ENCODE data around the gene SH3PXD2A. TPM values are rescaled to one million over a fixed set of nuclear protein-coding genes. Genes with fewer than 3 reads are reported as not detected.
"Not testable (repeated sequence)": the region's sequence is repeated elsewhere in the genome, so short reads cannot be mapped to it uniquely, and the experiment has no call there.

SH3PXD2A gene
- total RNA-seq, 1 donor from 2014 or later = 8.3 TPM

DNA sequence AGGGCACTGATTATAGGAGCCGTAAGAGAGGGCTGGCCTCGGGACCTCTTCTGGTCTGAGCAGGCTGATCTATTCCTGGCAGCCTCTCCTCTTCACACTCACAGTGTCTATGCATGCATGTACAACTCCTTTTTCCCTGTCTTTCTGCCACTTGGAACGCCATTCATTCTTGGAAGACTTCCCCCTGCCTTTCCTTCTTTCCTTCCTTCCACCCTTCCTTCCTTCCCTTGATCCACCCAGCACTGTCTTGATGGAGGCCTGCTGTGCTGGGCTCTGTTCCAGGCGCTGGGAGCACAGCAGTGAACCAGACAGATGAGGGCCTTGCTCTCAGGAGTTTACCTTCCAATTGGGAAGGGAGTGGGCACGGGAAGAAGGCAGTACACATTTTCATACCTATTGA is 114.8 kb downstream of the SH3PXD2A start:
- H3K4me3 Mint-ChIP-seq = no peak overlapping the region
- no peak overlapping the region for H3K27ac Mint-ChIP-seq
- no peaks in the 10 kb centered on the region for H3K36me3 Mint-ChIP-seq (ENCODE audit: low read depth)
- no peak for DNase-seq
- H3K27me3 Mint-ChIP-seq = no peaks in the 10 kb centered on the region
- H3K4me1 Mint-ChIP-seq = peaks cover 22% of the 10 kb centered on the region
- no peaks in the 10 kb centered on the region for H3K9me3 Mint-ChIP-seq
- intact Hi-C loops (cut with micrococcal nuclease) = no loop called here

DNA sequence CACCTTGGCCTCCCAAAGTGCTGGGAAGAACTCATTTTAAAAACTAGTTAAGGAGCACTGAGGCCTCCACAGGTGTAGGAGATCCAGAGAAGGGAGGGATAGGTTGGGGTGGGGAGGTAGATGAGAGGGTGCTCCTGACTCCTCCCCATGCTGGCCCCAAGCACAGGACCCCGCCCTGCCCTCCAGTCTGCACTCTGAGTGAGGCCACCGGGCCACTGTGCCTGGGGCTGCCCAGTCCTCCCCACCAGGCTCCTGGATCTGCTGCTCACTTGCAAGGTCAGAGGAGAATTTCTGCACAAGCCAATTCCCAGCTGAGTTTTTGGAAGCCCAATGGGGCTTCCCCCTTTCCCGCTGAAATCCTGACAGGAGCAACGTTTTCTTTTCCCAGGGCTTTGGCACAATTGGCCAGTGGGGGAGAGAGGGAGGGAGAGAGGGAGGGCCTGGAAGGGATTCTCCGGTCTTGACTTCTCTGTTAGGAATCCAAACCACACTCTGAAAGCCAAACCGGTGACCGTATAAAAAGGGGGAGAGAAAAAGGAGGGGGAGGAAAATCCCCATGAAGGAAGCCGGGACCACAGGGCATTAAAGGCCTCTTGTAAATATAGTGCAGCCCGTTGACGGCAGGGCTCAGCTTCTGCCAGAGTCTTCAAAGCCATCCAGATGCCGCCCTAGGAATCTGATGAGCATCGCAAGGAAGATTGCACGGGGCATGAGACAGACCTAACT is 116.2 kb downstream of the SH3PXD2A start:
- Mint-ChIP-seq H3K4me1 (peaks cover 11% of the 10 kb centered on the region), H3K36me3 (ENCODE audit: low read depth) (no peaks in the 10 kb centered on the region), H3K4me3 (no peak overlapping the region), H3K9me3 (no peaks in the 10 kb centered on the region), H3K27me3 (no peaks in the 10 kb centered on the region), H3K27ac (no peak overlapping the region)
- no peak for DNase-seq
- intact Hi-C loops (cut with micrococcal nuclease) = no loop called here

GRCh38 chr10:103737735-103738367 is 117.5 kb downstream of the SH3PXD2A start:
- intact Hi-C loops (cut with micrococcal nuclease) = no loop called here
- H3K9me3 Mint-ChIP-seq = no peaks in the 10 kb centered on the region
- H3K4me3 Mint-ChIP-seq = no peak overlapping the region
- no peaks in the 10 kb centered on the region for H3K36me3 Mint-ChIP-seq (ENCODE audit: low read depth)
- H3K27ac Mint-ChIP-seq = no peak overlapping the region
- peaks cover 7% of the 10 kb centered on the region for H3K4me1 Mint-ChIP-seq
- no peak for DNase-seq
- H3K27me3 Mint-ChIP-seq = no peaks in the 10 kb centered on the region

DNA sequence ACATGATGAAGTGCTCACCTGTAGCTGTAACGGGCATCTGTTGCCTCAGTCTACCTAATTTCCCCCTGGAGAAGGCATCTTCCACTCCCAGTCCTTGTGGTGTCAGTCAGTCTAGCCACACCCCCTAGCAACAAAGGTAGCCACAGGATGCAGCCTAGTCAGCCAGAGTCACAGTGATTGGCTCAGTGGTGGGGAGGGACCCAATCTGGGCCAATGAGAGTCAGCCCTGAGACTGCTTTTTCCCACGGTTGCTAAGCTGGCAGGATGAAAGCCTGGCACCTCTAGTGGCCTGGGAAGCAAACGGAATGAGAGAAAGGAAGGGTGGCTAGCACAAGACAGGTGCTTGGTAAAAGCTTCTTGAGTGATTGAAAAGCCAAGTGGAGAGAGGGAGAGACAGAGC is 118.6 kb downstream of the SH3PXD2A start:
- H3K4me1 Mint-ChIP-seq = peaks cover 3% of the 10 kb centered on the region
- H3K9me3 Mint-ChIP-seq = no peaks in the 10 kb centered on the region
- peak; percentile 72 for DNase-seq

GRCh38 chr10:103736044-103736443 is 119.3 kb downstream of the SH3PXD2A start:
- Mint-ChIP-seq H3K27me3 (no peaks in the 10 kb centered on the region), H3K4me3 (no peak overlapping the region), H3K9me3 (no peaks in the 10 kb centered on the region), H3K27ac (no peak overlapping the region), H3K36me3 (ENCODE audit: low read depth) (no peaks in the 10 kb centered on the region), H3K4me1 (peaks cover 6% of the 10 kb centered on the region)
- no peak for DNase-seq
- intact Hi-C loops (cut with micrococcal nuclease) = no loop called here

More for the DNA sequence above, 118.6 kb downstream of the SH3PXD2A start:
- no peaks in the 10 kb centered on the region for H3K36me3 Mint-ChIP-seq (ENCODE audit: low read depth)
- no peak overlapping the region for H3K27ac Mint-ChIP-seq
- no peaks in the 10 kb centered on the region for H3K27me3 Mint-ChIP-seq
- H3K4me3 Mint-ChIP-seq = no peak overlapping the region
- intact Hi-C loops (cut with micrococcal nuclease) = no loop called here

DNA sequence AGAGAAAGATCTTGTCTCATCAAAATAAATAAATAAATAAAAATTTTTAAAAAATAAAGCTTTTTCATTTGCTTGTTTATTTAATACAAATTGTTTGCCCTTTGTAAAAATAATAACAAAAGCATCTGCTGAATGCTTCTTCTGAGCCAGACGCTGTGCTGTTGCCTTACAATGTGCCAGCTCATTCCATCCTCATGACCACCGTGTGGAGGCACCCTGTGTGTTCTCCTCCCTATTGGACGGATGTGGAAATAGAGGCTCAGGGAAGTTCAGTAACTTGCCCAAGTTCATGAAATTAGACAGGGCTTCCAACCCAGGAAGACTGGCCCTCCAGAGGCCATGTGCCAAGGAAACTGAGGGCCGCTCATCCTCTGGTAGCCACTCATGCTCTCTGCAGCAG is 120.6 kb downstream of the SH3PXD2A start:
- H3K36me3 Mint-ChIP-seq (ENCODE audit: low read depth) = no peaks in the 10 kb centered on the region

DNA sequence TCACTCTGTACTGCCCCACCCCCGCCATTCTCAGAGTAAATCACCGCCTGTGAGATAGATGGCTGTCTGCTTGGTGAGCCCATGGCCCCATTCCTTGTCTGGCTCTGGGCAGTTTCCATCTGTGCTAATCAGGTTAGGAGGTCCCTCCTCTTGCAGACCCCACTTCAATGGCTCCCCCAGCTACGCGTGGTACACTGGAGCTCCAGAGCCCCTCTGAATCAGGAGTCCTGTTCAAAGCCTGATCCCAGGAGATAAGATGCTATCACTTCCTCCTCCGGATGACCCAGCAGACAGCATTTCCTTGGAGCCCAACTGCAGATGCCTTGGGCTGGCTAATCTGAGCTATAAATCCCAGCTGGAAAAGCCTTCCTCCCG is 122.3 kb downstream of the SH3PXD2A start:
- Mint-ChIP-seq H3K9me3 (no peaks in the 10 kb centered on the region), H3K4me3 (no peak overlapping the region), H3K27me3 (no peaks in the 10 kb centered on the region), H3K36me3 (ENCODE audit: low read depth) (no peaks in the 10 kb centered on the region), H3K27ac (no peak overlapping the region), H3K4me1 (peaks cover 6% of the 10 kb centered on the region)
- no peak for DNase-seq
- intact Hi-C loops (cut with micrococcal nuclease) = no loop called here

More for the DNA sequence above, 120.6 kb downstream of the SH3PXD2A start:
- DNase-seq = no peak
- Mint-ChIP-seq H3K4me1 (peaks cover 6% of the 10 kb centered on the region), H3K27ac (no peak overlapping the region), H3K4me3 (no peak overlapping the region), H3K27me3 (no peaks in the 10 kb centered on the region), H3K9me3 (no peaks in the 10 kb centered on the region)
- intact Hi-C loops (cut with micrococcal nuclease) = no loop called here

DNA sequence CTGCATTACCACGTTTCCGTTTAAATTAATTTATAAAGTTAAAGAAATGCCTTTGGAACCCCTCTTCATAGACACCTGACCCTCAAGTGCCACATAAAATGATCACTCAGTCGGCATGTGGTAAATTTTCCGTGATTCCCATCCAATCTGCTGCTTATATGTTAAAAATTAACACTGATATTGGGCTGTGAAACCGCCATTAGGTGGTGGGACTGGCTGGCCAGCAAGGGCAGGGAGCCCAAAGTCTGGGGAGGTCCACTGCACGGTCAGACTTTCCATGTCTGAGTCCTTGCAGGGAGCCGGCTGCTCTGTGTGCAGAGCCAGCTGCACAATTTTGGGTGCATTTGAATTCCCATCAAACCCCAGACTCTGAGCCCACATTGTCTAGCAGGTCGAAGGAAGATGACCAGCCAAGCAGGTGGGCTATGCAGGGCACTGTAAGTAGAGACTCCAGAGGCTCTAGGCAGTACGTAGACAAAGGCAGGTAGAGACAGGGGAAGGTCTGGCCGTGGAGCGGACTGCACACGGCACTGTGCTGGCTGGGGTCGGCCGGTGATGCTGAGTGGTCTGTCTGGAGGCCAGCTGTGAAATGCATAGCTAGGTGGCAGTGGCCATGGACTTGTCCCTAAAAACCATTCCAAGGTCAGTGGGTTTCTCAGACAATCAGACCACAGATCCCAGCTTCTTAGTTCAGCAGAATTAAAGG is 122.9 kb downstream of the SH3PXD2A start:
- intact Hi-C loops (cut with micrococcal nuclease) = no loop called here
- H3K36me3 Mint-ChIP-seq (ENCODE audit: low read depth) = no peaks in the 10 kb centered on the region
- no peaks in the 10 kb centered on the region for H3K9me3 Mint-ChIP-seq
- H3K4me3 Mint-ChIP-seq = no peak overlapping the region
- DNase-seq = no peak
- H3K4me1 Mint-ChIP-seq = peaks cover 6% of the 10 kb centered on the region
- no peaks in the 10 kb centered on the region for H3K27me3 Mint-ChIP-seq
- H3K27ac Mint-ChIP-seq = no peak overlapping the region

DNA sequence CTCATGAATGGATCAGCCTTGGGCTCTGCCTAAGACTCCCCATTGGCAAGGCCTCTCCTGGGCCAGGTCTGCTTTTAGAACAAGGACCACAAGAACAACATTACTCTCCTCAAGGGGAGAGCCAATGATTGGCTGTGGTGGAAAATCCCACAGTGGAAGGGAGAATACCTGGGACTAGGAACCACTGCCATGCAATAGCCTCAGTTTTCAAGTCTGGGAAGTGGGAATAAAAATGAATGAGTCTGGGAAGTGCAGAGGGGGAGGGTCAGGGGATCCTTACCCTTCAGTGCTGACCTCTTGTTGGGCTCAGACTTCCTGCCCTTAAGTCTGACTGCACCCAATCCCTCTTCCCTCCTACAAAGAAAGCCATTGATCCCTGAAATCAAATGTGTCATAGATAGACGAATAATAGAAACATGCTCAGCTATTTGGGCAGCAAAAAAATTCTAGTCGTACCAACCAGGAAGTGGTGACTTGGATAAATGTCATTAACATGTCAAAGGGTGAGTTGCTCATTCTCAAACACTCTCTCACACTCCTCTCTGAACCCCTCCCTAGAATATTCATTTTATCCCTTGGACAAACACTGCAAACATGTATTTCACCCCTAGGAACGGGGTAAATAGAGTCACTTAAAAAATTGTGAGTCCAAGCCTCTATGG is 123.6 kb downstream of the SH3PXD2A start:
- H3K36me3 Mint-ChIP-seq (ENCODE audit: low read depth) = no peaks in the 10 kb centered on the region
- H3K9me3 Mint-ChIP-seq = no peaks in the 10 kb centered on the region
- H3K27me3 Mint-ChIP-seq = no peaks in the 10 kb centered on the region
- no peak for DNase-seq
- H3K27ac Mint-ChIP-seq = no peak overlapping the region
- intact Hi-C loops (cut with micrococcal nuclease) = no loop called here
- H3K4me3 Mint-ChIP-seq = no peak overlapping the region
- peaks cover 4% of the 10 kb centered on the region for H3K4me1 Mint-ChIP-seq

DNA sequence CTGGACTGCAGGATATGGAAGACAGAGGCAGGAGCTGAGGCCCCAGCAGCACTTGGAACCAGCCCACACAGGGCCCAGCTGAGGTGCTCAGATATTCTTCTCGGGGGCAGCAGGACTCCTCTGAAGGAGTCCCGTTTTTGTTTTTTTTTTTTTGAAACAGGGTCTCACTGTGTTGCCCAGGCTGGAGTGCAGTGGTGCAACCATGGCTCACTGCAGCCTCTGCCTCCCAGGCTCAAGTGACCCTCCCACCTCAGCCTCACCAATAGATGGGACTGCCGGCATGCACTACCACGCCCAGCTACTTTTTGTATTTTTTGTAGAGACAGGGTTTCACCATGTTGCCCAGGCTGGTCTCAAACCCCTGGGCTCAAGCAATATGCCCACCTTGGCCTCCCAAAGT is 124.3 kb downstream of the SH3PXD2A start:
- H3K9me3 Mint-ChIP-seq; H3K36me3 Mint-ChIP-seq (ENCODE audit: low read depth); H3K4me1 Mint-ChIP-seq; DNase-seq; H3K27ac Mint-ChIP-seq; H3K27me3 Mint-ChIP-seq; intact Hi-C loops (cut with micrococcal nuclease); H3K4me3 Mint-ChIP-seq: not testable (repeated sequence)

DNA sequence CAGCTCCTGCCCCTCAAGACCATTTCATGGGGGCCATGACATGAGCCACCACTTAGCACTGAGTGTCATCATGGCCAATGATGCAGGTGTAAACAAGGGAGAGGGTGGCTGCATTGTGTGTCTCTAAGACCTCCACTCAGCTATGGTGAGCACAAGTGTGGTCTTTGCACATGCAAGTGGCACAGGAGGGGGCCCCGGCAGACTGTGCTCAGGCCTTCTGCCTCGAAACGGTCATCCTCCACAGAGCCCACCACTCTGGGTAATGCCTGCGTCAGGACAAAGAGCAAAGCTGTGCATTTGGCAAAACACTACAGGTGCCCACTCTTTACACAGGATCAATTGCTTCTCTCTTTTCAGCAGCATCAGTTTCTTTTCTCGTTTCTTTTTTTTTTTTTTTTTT is 125.5 kb downstream of the SH3PXD2A start:
- Mint-ChIP-seq H3K27me3 (no peaks in the 10 kb centered on the region), H3K36me3 (ENCODE audit: low read depth) (no peaks in the 10 kb centered on the region), H3K27ac (no peak overlapping the region), H3K9me3 (no peaks in the 10 kb centered on the region), H3K4me3 (no peak overlapping the region), H3K4me1 (peaks cover 3% of the 10 kb centered on the region)
- DNase-seq = no peak
- intact Hi-C loops (cut with micrococcal nuclease) = no loop called here

DNA sequence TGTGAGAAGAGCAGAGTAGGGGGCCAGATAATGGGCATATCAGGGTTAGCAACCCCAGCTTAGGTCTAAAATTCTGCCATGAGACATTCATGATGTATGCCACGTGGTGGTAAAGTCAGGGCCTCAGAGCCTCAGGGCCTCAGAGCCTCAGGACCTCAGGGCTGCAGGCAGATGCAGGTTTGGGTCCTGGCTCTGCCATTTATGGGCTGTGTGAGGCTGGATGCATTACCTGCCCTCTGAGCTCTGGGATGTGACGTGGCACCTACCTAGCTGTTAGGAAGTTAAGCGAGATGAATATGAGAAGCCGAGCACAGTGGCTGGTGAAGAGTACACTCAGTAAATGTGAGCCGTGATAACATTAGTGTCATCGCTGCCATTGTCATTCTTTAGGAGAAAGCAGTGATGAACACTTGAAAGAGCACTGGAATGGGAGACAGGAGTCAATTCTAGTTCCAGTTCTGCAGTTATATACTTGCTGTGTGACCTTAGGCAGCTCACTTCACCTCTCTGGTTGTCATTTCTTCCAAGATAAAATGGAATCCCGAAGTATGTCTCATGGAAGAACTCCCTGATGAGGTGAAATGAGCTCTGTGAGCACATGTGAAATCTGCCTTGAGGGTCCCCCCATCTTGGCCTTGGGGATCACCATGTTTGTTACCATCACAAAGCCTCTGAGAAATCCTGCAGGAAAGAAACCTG is 127.2 kb downstream of the SH3PXD2A start:
- Mint-ChIP-seq H3K4me3 (no peak overlapping the region), H3K4me1 (peaks cover 3% of the 10 kb centered on the region), H3K9me3 (no peaks in the 10 kb centered on the region), H3K27ac (no peak overlapping the region), H3K27me3 (no peaks in the 10 kb centered on the region), H3K36me3 (ENCODE audit: low read depth) (no peaks in the 10 kb centered on the region)
- intact Hi-C loops (cut with micrococcal nuclease) = no loop called here
- no peak for DNase-seq

DNA sequence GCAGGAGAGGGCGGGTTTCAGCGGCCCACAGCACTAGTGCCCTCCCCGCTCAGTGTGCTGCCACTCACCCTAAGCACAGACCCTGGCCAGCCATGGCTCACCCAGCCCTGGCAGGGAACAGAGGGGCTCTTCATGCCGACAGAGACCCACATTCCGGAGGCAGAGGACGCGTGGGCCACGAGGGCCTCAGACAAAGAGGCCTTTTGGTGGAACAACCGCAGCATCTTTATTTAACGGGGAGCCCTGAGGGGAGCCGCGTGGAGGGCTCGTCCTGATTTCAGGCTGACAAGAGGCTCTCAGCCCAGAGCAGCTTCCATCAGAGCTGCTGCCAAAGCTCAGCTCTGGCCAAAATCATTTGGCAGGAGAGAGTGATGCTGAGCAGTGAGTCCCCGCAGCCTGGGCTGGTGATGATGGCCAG is 127.8 kb downstream of the SH3PXD2A start:
- intact Hi-C loops (cut with micrococcal nuclease) = no loop called here
- H3K27me3 Mint-ChIP-seq = no peaks in the 10 kb centered on the region
- H3K4me1 Mint-ChIP-seq = peaks cover 3% of the 10 kb centered on the region

More for the DNA sequence above, 127.8 kb downstream of the SH3PXD2A start:
- Mint-ChIP-seq H3K27ac (no peak overlapping the region), H3K36me3 (ENCODE audit: low read depth) (no peaks in the 10 kb centered on the region), H3K9me3 (no peaks in the 10 kb centered on the region), H3K4me3 (no peak overlapping the region)
- DNase-seq = no peak
